ENCODE data around the gene KCNQ1.

- TF ChIP-seq, protein P1, sequence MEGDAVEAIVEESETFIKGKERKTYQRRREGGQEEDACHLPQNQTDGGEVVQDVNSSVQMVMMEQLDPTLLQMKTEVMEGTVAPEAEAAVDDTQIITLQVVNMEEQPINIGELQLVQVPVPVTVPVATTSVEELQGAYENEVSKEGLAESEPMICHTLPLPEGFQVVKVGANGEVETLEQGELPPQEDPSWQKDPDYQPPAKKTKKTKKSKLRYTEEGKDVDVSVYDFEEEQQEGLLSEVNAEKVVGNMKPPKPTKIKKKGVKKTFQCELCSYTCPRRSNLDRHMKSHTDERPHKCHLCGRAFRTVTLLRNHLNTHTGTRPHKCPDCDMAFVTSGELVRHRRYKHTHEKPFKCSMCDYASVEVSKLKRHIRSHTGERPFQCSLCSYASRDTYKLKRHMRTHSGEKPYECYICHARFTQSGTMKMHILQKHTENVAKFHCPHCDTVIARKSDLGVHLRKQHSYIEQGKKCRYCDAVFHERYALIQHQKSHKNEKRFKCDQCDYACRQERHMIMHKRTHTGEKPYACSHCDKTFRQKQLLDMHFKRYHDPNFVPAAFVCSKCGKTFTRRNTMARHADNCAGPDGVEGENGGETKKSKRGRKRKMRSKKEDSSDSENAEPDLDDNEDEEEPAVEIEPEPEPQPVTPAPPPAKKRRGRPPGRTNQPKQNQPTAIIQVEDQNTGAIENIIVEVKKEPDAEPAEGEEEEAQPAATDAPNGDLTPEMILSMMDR (conservative IDR thresholded peaks at IDR 0.05; ENCODE audit: low read length) = no peak
- TF ChIP-seq EZH2phosphoT487 (IDR thresholded peaks at IDR 0.05; ENCODE audit: borderline replicate concordance) = no peak
Observed at GRCh38 chr11:2443881-2444820, 657 bp upstream of the KCNQ1 start, which contains the start of gene TRPM5.

Measured in Loucy (cell line).